PC-9 (cell line): ENCODE measurements around the gene HEY2. TPM values are rescaled to one million over a fixed set of nuclear protein-coding genes. Genes with fewer than 3 reads are reported as not detected.

Experiments
- BruUV-seq: library from RNA; stranded (reverse); fragments of 400-500 nt; replicated peaks from 2 replicates; lab custom pipeline; 2021; lab: Mats Ljungman, UMichigan
- CTCF ChIA-PET: fragments of 300-600 bp; sonication (Branson Sonifier 250); formaldehyde crosslinking; loops from one replicate; lab custom pipeline; 2022; ENCODE audit warnings: antibody characterized with exemption; lab: Charles Lee
- POLR2A ChIA-PET: fragments of 300-600 bp; sonication (Branson Sonifier 250); formaldehyde crosslinking; loops from one replicate; lab custom pipeline; 2022; ENCODE audit warnings: antibody characterized with exemption; ENCODE audit not compliant: unreplicated experiment; lab: Charles Lee
- DNase-seq, 2 experiments: peaks; one replicate each; pipeline versions ENCODE4 v3.0.0 to v3.0.0-alpha.2; 2015 to 2022; ENCODE audit warnings: mixed read lengths in 1 of 2
- H2AFZ ChIP-seq: fragments of 200-600 bp; sonication (generic); 2 replicates; pipeline ENCODE4 v1.8.1; 2017; ENCODE audit warnings: antibody characterized with exemption
- H3F3A ChIP-seq: fragments of 200-600 bp; sonication (generic); 2 replicates; pipeline ENCODE4 v1.8.1; 2017; ENCODE audit warnings: antibody characterized with exemption, mild to moderate bottlenecking, low read depth; ENCODE audit not compliant: insufficient read depth
- H3K27ac ChIP-seq: fragments of 200-600 bp; sonication (generic); 2 replicates; pipeline ENCODE4 v1.6.1; 2016; ENCODE audit warnings: mixed run types
- H3K27me3 ChIP-seq: fragments of 200-600 bp; sonication (generic); 2 replicates; pipeline ENCODE4 v1.6.1; 2016; ENCODE audit warnings: low read depth, mixed run types; ENCODE audit not compliant: insufficient read depth
- H3K36me3 ChIP-seq: fragments of 200-600 bp; sonication (generic); 2 replicates; pipeline ENCODE4 v1.6.1; 2016; ENCODE audit warnings: low read depth, mixed run types
- H3K4me1 ChIP-seq: fragments of 200-600 bp; sonication (generic); replicated peaks from 2 replicates; pipeline ENCODE4 v1.6.1; 2016; ENCODE audit warnings: mixed run types; ENCODE audit not compliant: insufficient read depth
- H3K4me2 ChIP-seq: fragments of 200-600 bp; sonication (generic); 2 replicates; pipeline ENCODE4 v1.6.1; 2017; ENCODE audit warnings: mixed run types
- H3K4me3 ChIP-seq: fragments of 200-600 bp; sonication (generic); 2 replicates; pipeline ENCODE4 v1.6.1; 2016; ENCODE audit warnings: mixed run types
- H3K79me2 ChIP-seq: fragments of 200-600 bp; sonication (generic); 2 replicates; pipeline ENCODE4 v1.6.1; 2017; ENCODE audit warnings: low read depth, mixed run types
- H3K9me2 ChIP-seq: fragments of 200-600 bp; sonication (generic); 2 replicates; pipeline ENCODE4 v1.8.1; 2017; ENCODE audit warnings: mild to moderate bottlenecking; ENCODE audit not compliant: insufficient read depth
- H3K9me3 ChIP-seq: fragments of 200-600 bp; sonication (generic); 2 replicates; pipeline ENCODE4 v1.8.1; 2016; ENCODE audit warnings: low read depth; ENCODE audit not compliant: insufficient read depth
- H4K20me1 ChIP-seq: fragments of 200-600 bp; sonication (generic); 2 replicates; pipeline ENCODE4 v1.8.1; 2017; ENCODE audit not compliant: insufficient read depth
- CTCF ChIP-seq: fragments of 200-600 bp; sonication (generic); conservative IDR thresholded peaks from 2 replicates; pipeline ENCODE4 v1.6.1; 2017; ENCODE audit warnings: mixed run types, antibody characterized with exemption, mild to moderate bottlenecking, moderate library complexity
- EZH2 ChIP-seq: fragments of 200-600 bp; sonication (generic); IDR thresholded peaks from 2 replicates; pipeline ENCODE4 v1.8.0; 2017; ENCODE audit warnings: antibody characterized with exemption, low read depth
- intact Hi-C: fragments of 100-400 bp; cut with micrococcal nuclease; formaldehyde crosslinking; loops from one replicate; pipeline ENCODE4 v1.10.0; 2022; ENCODE audit not compliant: unreplicated experiment
- total RNA-seq: library from RNA; stranded (reverse); gene quantifications from 2 replicates; pipeline ENCODE4 v1.2.3, GENCODE V29; 2021

Gene HEY2
- total RNA-seq, 1 experiment from 2014 or later = not detected

GRCh38 chr6:125765944-125766343 lies 16.5 kb downstream of the HEY2 start:
- Histone ChIP-seq H3F3A (no peaks in the 10 kb centered on the region), H4K20me1 (no peaks in the 10 kb centered on the region), H3K4me2 (no peak overlapping the region), H3K36me3 (no peaks in the 10 kb centered on the region), H3K9me2 (no peaks in the 10 kb centered on the region), H3K9me3 (no peaks in the 10 kb centered on the region), H2AFZ (no peak overlapping the region), H3K4me1 (no peaks in the 10 kb centered on the region), H3K27me3 (no peaks in the 10 kb centered on the region), H3K79me2 (no peaks in the 10 kb centered on the region), H3K4me3 (no peak overlapping the region), H3K27ac (no peak overlapping the region)
- BruUV-seq = no TSS peak
- POLR2A ChIA-PET = no interaction called here
- intact Hi-C loops = loop anchor here (5.0 kb wide), 1 partner anchor 894 kb away; no protein-coding TSS in a partner anchor
- DNase-seq = no peak
- no peak for TF ChIP-seq EZH2
- no peak for TF ChIP-seq CTCF
- CTCF ChIA-PET = no interaction called here

GRCh38 chr6:125766641-125767040 lies 17.2 kb downstream of the HEY2 start:
- H3K9me3 ChIP-seq = no peaks in the 10 kb centered on the region
- H3K4me3 ChIP-seq = no peak overlapping the region
- H3F3A ChIP-seq = no peaks in the 10 kb centered on the region
- H3K4me2 ChIP-seq = no peak overlapping the region
- ChIA-PET CTCF (no interaction called here), POLR2A (no interaction called here)
- H4K20me1 ChIP-seq = no peaks in the 10 kb centered on the region
- BruUV-seq = no TSS peak
- H3K27ac ChIP-seq = no peak overlapping the region
- intact Hi-C loops = loop anchor here (5.0 kb wide), 1 partner anchor 894 kb away; no protein-coding TSS in a partner anchor
- no peak for DNase-seq
- H3K79me2 ChIP-seq = no peaks in the 10 kb centered on the region
- H3K9me2 ChIP-seq = no peaks in the 10 kb centered on the region
- no peak for TF ChIP-seq EZH2
- no peak for TF ChIP-seq CTCF
- no peak overlapping the region for H2AFZ ChIP-seq
- H3K27me3 ChIP-seq = no peaks in the 10 kb centered on the region
- no peaks in the 10 kb centered on the region for H3K4me1 ChIP-seq
- no peaks in the 10 kb centered on the region for H3K36me3 ChIP-seq

GRCh38 chr6:125769147-125769783 lies 19.8 kb downstream of the HEY2 start:
- Histone ChIP-seq H3K4me1 (no peaks in the 10 kb centered on the region), H3K27me3 (no peaks in the 10 kb centered on the region), H3K36me3 (no peaks in the 10 kb centered on the region), H2AFZ (no peak overlapping the region), H4K20me1 (no peaks in the 10 kb centered on the region), H3F3A (peaks cover 4% of the 10 kb centered on the region; the same call in 1 of the 2 replicates), H3K79me2 (no peaks in the 10 kb centered on the region), H3K4me3 (no peak overlapping the region), H3K4me2 (no peak overlapping the region), H3K9me3 (no peaks in the 10 kb centered on the region), H3K9me2 (no peaks in the 10 kb centered on the region; the same call in 1 of the 2 replicates), H3K27ac (no peak overlapping the region)
- ChIA-PET POLR2A (no interaction called here), CTCF (no interaction called here)
- DNase-seq = no peak
- TF ChIP-seq CTCF (no peak), EZH2 (no peak)
- no TSS peak for BruUV-seq
- intact Hi-C loops = loop anchor here (1.0 to 5.0 kb wide), 2 partner anchors 455 to 897 kb away; no protein-coding TSS in a partner anchor
